HG02943 (cell line): Measurements from ENCODE around the gene GALM.
"Not testable (repeated sequence)": the region's sequence is repeated elsewhere in the genome, so short reads cannot be mapped to it uniquely, and the experiment has no call there.

Experiments used
- ATAC-seq: cut with Tn5 transposase; IDR thresholded peaks from one replicate; pipeline ENCODE4 v1.9.1; 2021; ENCODE audit warnings: mild to moderate bottlenecking, low read depth, moderate library complexity; ENCODE audit not compliant: unreplicated experiment

The GALM gene

DNA sequence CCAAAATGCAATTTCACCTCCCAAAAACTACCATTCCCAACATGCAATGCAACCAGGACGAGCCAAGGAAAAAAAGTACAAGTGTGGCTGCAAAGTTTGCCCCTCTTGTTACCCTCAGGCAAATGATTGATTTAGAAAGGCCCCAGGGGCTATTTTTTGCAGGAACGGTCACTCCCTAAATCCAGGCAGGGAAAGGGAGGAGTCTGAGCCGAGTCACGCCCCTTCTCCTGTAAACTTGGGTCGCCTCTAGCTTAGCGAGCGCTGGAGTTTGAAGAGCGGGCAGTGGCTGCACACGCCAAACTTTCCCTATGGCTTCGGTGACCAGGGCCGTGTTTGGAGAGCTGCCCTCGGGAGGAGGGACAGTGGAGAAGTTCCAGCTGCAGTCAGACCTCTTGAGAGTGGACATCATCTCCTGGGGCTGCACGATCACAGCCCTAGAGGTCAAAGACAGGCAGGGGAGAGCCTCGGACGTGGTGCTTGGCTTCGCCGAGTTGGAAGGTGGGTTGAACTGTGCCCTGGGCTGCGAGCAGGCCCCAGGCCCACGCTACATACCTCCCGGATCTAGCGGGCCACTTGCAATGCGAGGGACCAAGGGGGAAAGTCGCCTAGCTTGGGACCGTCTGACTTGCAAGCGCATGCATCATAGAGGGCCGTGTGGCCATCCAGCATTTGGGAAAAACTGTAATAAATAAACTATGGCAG is at the start of gene GALM:
TSS of gene GALM (plus strand) at position 261 of the 702 bp plus-strand sequence. CDS start at position 309, 48 bp downstream.
- ATAC-seq, result peak; percentile 52

DNA sequence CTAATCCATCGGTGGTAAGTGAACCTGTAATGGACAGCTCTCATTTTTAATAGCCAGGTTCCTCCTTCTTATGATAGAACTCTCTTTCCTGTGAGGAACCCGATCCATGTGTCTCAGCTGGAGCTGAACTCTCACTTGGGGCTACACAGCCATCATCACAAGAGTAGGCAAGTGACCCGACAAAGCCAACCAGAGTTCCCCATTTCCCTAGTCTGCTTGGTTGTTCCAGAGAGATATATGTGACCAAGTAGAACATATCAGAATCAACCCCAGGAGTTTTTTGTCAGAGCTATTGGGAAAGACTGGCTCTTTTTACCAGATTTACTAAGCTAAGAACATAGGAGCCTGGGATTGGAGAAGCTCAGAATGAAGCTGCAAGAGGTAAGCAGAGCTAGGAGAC is 48.6 kb upstream of the GALM start:
- no peak for ATAC-seq

DNA sequence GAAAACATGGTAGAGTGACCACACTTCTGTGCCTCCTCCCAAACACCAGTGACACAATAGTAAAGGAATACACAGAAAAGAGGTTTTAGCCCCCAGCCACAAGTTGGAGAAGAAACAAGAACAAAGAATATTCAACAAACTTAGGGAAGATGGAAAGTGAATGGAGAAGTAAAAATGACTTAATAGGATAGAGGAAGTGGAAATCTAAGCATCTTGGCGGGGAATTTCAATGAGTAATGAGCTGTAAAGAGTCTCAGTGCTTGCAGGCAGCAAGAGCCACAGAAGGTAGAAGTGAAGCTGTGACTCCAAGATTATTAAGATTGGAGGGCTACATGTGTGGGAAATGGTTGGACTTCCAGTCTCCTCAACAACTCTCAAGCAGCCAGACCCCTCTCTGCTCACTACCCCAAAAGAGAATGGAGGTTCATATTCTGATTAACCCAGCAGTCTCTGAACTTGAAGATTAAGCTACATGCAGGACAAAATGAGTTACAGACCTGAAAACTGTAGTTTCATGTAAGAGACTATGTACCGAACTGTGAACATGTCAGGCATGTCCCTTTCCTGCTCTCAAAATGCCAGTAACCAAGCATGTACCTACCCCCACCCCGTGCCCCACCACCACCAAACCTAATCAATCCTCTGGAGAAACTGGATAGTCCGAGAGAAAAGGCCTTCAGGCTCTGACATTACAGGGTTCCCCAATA is 46.3 kb upstream of the GALM start:
- ATAC-seq, result no peak

DNA sequence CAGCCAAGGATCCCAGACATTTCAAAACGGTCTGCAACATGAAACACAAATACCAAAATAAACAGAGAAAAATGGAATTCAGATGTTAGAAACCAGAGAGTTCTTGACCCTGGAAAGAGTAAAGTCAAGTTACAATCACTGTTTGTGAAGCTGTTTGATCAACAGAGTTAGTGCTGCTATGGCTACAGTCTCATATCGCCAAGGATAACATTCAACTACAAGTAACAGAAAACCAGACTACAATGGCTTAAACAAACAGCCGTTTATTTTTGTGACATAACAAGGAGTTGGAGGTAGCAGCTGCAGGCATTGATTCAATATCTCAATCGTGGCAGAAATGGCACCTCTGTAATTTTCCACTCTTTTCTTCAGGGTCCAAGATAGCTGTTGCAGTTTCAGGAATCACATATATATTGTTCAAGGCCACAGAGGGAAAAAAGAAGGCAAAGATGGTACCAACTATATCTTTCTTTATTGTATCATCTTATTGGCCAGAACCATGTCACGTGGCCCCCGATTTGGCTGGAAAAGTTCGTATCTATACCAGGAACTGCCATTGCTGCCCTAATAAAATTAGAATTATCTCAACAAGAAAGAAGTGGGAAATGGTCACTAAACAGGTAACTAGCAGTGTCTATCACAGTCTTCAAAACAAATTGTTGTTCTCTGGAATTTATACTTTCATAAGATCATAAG is 45.5 kb upstream of the GALM start:
- no peak for ATAC-seq

DNA sequence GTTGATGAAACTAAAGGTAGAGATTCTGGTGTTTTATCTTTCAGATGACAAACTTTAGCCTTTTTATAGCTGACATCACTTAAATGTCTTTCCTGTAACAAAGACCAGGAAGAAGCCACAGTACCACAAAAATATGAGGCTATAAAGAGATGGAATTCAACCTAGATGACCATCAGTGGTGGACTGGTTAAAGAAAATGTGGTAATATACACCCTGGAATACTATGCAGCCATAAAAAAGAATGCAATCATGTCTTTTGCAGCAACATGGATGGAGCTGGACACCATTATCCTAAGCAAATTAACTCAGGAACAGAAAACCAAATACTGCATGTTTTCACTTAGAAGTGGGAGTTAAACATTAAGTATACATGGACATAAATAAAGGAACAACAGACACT is 44.9 kb upstream of the GALM start:
- ATAC-seq, result no peak

DNA sequence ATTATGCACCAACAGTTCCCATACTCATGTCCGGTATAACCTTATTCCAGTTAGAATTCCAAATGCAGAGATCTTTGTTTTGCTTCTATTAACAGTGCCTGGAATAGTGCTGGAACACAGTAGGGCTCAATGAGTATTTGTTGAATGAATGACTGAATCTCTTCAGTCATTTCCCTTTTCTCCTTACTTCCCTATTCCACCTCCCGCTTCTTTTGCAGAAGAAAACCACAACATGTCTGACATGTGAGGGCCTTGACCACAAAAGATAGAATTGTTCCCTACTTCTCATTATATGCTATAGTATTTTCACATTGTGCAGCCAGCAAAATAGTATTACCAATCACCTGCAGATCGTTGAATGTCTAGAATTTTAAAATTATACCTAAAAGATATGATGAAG is 43.7 kb upstream of the GALM start:
- no peak for ATAC-seq

DNA sequence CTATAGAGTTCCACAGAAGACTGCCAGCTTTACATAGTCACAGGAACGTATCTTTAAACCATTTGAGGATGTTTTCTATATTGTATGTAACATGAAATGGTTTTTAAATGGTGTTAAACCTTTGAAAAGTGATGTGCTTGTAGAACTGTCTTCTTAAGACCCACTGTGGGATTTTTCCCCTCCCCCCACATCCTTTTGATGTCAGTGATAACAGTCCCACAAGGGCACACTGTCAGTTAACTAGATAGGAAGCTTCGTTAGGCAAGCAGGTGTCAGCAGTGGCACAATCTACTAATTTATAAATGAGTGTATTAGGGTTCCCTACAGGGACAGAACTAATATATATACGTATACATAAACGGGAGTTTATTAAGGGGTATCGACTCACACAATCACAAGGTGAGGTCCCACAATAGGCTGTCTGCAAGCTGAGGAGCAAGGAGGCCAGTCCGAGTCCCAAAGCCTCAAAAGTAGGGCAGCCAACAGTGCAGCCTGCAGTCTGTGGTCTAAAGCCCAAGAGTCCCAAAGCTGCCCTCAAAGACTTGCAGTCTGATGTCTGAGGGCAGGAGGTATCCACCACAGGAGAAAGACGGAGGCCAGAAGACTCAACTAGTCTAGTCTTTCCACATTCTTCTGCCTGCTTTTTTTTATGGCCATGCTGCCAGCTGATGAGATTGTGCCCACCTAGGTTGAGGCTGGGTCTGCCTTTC is 39.4 kb upstream of the GALM start:
- ATAC-seq, result no peak

DNA sequence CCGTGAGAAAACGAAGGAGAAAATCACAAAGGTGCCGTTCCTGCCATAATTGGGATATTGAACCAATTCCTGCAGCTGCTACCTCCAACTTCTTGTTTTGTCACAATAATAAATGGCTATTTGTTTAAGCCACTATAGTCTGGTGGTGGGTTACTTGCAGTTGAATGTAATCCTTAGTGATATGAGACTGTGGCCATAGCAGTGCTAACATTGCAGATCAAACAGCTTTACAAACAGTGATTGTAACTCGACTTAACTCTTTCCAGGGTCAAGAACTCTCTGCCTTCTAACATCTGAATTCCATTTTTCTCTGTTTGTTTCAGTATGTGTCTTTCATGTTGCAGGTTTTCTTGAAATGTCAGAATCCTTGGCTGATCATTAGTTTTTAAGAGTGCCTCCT is 38.5 kb upstream of the GALM start:
- ATAC-seq, result no peak

DNA sequence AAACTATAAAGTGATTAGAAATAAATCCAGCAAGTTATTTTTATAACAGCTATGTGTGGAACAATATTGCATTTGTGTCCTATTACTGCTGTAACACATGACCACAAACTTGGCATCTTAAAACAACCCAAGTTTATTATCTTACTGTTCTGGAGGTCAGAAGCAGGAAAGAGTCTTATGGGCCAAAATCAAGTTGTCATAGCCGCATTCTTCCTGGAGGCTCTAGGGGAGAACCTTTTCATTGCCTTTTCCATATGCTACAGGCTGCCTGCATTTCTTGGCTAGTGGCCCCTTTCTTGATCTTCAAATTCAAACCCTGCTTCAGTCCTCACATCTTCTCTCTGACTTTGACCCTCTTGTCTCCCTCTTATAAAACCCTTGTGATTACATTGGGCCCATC is 36.2 kb upstream of the GALM start:
- ATAC-seq, result no peak

DNA sequence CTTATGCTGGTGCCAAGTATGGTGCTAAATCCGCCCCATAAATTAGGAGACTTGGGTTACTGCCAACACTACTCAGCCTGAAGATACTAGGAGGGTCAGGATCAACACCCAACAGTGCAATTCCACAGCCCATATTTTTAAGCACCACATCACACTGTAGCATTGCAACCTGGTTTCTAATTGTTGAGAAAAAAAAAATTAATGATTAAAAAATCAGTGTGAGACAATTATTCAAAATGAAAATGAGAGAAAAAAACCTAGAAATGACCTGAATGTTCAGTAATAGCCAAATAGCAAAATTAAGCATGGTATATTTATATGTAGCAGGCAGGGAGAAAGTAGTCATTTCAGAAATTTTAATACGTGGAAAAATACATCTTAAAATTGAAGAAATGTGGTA is 33.9 kb upstream of the GALM start:
- no peak for ATAC-seq

DNA sequence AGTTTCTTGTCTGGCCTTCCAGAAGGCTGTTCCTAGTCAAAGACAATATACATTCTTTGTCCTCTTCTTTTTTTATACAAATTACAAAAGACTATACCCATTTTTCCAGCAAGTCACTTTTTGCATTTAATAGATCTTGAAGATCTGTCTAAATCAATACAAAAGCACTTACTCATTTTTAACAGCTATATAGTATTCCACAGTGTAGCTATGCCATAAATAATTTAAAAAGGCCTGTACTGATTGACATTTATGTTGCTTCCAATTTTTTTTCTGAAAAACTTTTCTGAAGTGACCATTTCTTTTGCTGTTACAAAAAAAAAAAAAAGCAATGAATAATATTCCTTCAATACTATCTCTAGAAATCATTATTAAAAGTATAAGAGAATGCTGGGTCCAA is 32.9 kb upstream of the GALM start:
- ATAC-seq, result no peak

DNA sequence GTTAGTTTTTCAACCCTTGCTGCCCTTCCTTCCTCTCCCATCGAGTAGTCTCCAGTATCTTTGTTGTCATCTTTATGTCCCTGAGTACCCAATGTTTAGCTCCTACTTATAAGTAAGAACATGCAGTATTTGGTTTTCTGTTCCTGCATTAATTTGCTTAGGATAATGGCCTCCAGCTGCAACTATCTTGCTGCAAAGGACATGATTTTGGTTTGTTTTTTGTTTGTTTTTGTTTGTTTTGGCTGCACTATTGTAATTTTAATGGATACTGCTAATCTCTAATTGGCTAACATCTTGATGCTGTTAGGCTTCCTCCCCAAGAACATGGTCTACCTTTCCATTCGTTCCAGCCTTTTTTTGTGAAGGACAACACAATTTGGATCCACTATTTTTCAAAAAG is 32.0 kb upstream of the GALM start:
- ATAC-seq, result no peak

DNA sequence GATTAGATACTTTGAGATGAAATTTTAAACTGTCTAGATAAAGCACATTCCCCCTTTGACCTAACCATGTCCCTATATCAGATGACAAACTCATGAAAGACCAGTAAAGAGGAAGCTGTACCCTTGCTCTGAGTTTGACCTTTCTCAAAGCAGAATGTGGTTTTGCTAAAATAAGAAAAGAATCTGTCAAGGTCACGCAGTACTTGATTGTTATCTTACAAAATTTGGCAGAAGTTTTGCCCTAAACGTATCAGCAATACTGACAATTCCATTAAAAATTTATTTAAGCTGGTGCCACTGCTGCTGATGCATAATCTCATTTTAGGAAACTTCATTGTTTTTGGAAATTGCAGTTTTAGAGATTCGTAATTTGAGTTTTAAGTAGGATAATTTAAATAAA is 31.2 kb upstream of the GALM start:
- peak; percentile 80 for ATAC-seq

DNA sequence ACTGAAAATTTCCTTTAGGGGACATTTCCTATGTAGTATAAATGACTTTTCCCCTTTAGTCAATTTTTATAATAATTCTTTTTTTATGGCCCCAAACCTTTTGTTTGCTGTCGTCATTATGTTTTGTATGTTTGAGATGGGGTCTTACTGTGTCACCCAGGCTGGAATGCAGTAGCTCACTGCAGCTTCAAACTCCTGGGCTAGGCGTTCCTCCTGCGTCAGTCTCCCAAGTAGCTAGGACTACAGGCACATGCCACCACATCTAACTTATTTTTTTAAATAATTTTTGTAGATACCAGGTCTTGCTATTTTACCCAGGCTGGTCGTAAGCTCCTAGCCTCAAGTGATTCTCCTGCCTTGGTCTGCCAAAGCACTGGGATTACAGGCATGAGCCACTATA is 30.8 kb upstream of the GALM start:
- ATAC-seq, result no peak

DNA sequence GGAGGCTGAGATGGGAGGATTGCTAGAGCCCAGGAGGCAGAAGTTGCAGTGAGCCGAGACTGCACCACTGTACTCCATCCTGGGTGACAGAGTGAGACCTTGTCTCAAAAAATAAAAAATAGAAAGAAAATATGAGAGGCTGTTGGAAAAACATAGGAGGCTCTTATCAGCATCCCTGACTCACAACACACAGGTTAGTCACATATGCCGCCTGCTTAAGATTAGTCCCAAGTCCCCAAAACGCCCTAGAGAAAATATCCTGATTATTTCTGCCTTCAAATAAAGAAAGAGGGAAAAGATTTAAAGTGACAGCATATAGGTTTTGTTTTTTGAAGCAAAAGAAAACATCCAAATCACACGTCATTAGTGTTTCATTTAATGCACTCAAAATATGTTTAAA is 29.8 kb upstream of the GALM start:
- ATAC-seq, result no peak

DNA sequence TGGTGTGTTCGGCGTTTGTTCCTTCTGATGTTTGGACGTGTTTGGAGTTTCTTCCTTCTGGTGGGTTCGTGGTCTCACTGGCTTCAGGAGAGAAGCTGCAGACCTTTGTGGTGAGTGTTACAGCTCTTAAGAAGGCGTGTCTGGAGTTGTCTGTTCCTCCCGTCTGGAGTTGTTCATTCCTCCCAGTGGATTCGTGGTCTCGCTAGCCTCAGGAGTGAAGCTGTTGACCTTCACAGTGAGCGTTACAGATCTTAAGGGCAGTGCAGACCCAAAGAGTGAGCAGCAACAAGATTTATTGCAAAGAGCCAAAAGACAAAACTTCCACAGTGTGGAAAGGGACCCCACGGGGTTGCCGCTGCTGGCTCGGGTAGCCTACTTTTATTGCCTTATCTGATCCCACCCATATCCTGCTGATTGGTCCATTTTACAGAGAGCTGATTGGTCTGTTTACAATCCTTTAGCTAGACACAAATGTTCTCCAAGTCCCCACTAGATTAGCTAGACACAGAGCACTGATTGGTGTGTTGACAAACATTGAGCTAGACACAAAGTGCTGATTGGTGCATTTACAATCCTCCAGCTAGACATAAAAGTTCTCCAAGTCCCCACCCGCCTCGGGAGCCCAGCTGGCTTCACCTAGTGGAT is 23.4 kb upstream of the GALM start:
- not testable (repeated sequence) for ATAC-seq

DNA sequence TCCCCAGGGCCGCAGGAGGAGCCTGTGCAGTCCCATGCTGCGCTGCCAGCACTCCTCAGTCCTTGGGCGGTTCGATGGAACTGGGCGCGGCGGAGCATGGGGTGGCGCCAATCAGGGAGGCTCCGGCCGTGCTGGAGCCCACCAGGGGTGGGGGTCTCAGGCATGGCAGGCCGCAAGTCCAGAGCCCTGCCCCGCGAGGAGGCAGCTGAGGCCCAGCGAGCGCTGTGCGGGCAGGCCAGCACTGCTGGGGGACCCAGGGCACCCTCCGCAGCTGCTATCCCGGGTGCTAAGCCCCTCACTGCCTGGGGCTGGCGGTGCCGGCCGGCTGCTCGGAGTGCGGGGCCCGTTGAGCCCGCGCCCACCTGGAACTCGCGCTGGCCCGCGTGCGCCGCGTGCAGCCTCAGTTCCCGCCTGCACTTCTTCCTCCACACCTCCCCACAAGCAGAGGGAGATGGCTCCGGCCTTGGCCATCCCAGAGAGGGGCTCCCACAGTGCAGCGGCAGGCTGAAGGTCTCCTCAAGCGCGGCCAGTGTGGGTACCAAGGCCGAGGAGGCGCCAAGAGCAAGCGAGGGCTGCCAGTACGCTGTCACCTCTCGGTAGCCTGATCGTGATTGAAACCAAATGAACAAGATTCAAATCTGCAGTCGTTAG is 22.8 kb upstream of the GALM start:
- no peak for ATAC-seq

DNA sequence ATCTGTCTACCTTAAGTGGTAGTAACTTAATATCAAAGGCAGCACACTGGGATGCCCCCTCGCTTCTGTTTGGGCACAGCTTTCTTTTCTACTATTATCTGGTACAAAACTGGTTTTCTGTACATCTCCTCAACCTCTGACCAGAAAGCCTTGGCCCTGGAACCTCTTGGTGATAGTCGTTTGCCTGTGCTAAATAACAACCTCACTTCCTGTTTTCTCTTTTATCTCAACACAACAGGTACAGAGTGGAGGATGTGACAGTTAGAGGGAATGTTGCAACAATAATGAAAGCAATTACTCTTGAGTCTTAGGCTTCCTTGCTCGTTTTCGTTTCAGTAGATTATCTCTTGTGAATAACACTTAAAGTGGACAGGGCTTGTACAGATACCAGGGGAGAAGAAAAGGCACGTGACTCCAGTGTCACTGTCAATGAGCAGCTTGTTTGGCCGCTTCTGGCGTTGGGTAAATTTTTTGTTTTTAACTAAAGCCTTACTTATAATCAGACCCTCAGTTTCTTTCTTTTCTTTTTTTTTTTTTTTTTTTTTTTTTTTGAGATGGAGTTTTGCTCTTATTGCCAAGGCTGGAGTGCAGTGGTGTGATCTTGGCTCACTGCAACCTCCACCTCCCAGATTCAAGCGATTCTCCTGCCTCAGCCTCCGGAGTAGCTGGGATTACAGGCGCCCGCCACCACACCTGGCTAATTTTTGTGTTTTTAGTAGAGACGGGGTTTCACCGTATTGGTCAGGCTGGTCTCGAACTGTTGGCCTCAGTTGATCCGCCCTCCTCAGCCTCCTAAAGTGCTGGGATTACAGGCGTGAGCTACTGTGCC is 22.0 kb upstream of the GALM start:
- not testable (repeated sequence) for ATAC-seq

DNA sequence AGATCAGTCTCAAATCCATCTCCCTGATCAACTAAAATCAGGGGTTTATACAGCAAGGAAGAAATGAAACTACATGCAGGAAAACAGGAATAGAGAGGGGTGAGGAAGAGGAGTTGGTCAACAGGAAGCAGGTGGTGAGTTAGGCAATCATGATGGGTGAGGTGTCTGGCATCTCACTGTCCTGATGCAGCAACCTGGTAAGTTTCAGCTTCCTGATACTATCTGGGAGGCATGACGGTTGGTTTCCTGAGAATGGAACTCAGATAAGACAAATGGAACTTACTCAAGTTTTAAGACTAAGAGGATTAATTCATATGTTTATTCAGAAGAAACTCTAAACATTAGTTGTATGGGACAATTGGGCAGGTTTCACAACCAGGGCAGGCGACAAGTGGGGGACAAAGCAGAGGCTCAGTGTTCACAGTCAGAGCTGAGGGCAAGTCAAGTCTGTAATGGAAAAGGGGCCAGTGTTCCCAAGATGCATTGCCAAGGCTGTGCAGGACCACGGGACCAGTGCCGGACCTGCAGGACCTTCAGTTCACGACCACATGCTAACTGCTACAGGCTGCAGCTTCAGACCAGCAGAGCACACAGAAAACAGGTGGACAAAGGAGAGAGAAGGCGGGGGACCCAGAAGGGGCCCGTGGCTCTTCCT is 17.7 kb upstream of the GALM start:
- no peak for ATAC-seq
